Kidney (tissue), 14 donors: ENCODE data around the gene HECA. TPM values are rescaled to one million over a fixed set of nuclear protein-coding genes. Genes with fewer than 3 reads are reported as not detected.

Source experiments
- DNase-seq, 5 donors: peaks; one replicate each; pipeline ENCODE4 v3.0.0-alpha.2; 2013 to 2020
- FAIRE-seq: peaks from 2 replicates; lab custom pipeline; 2012; peaks lifted over from hg19 to GRCh38; lab: Jason Lieb, UNC
- H3K27ac ChIP-seq, 2 donors: one replicate each; pipeline ENCODE4 v1.7.0; 2013; ENCODE audit warnings: low read depth in 2 of 2, low read length in 2 of 2, inconsistent platforms in 1 of 2
- H3K27me3 ChIP-seq: one replicate; pipeline ENCODE4 v1.7.1; 2013; ENCODE audit warnings: low read length, inconsistent platforms; ENCODE audit not compliant: control insufficient read depth, insufficient read depth
- H3K36me3 ChIP-seq, 3 donors: one replicate each; pipeline versions ENCODE4 v1.7.0 to v1.7.1; 2013; ENCODE audit warnings: low read length in 3 of 3, control low read depth in 1 of 3, inconsistent platforms in 1 of 3; ENCODE audit not compliant: insufficient read depth in 3 of 3, control insufficient read depth in 2 of 3
- H3K4me1 ChIP-seq, 3 donors: one replicate each; pipeline versions ENCODE4 v1.7.0 to v1.7.1; 2013; ENCODE audit warnings: low read length in 3 of 3, inconsistent platforms in 1 of 3, low read depth in 1 of 3; ENCODE audit not compliant: control insufficient read depth in 2 of 3, insufficient read depth in 2 of 3
- H3K4me3 ChIP-seq, 3 donors: one replicate each; pipeline versions ENCODE4 v1.7.0 to v1.8.1; 2013; ENCODE audit warnings: low read length in 3 of 3, control low read depth in 1 of 3, inconsistent platforms in 1 of 3
- H3K9ac ChIP-seq, 3 donors: one replicate each; pipeline versions ENCODE4 v1.7.0 to v1.7.1; 2013; ENCODE audit warnings: low read length in 3 of 3, control low read depth in 1 of 3, inconsistent platforms in 1 of 3
- H3K9me3 ChIP-seq, 3 donors: one replicate each; pipeline versions ENCODE4 v1.7.0 to v1.7.1; 2013; ENCODE audit warnings: low read length in 3 of 3, control low read depth in 1 of 3, inconsistent platforms in 1 of 3; ENCODE audit not compliant: control insufficient read depth in 2 of 3, insufficient read depth in 1 of 3
- intact Hi-C: fragments of 100-400 bp; cut with DNase I; formaldehyde crosslinking; loops from one replicate; pipeline ENCODE4 v1.11.1; 2022
- polyA plus RNA-seq: library from polyadenylated mRNA; stranded (reverse); fragments of 350-450 nt; fragmentation: Illumina TruSeq; extraction: RNeasy Lipid Tissue Mini Kit (QIAGEN cat#74804); gene quantifications from one replicate; pipeline ENCODE4 v1.2.3, GENCODE V29; 2014; ENCODE audit warnings: low read depth, low replicate concordance; ENCODE audit not compliant: insufficient read depth
- total RNA-seq: library from RNA; stranded (reverse); fragmentation: NEBNext Ultra II Directional; extraction: Animal tissue kit (Norgen Biotek cat#: 25700); gene quantifications from one replicate; pipeline ENCODE4 v1.2.1, GENCODE V29; 2021
- TF ChIP-seq, protein P1 (sequence below): IDR thresholded peaks from 3 replicates; pipeline ENCODE4 v1.5.1; 2012; ENCODE audit warnings: mild to moderate bottlenecking, moderate library complexity, borderline replicate concordance; ENCODE audit not compliant: insufficient read depth; ENCODE audit errors: extremely low read depth
- donor health status: control.
- donor health status: control.
- donor health status: control.
- donor health status: control.
- donor health status: control.
- donor health status: DM: yes; HTN: yes; CAD: no.
- donor health status: Normal renal cell carcinoma (clear cell type).

The HECA gene
- total and polyA plus RNA-seq, 2 donors from 2014 or later: 5.2 to 22.0 TPM

DNA sequence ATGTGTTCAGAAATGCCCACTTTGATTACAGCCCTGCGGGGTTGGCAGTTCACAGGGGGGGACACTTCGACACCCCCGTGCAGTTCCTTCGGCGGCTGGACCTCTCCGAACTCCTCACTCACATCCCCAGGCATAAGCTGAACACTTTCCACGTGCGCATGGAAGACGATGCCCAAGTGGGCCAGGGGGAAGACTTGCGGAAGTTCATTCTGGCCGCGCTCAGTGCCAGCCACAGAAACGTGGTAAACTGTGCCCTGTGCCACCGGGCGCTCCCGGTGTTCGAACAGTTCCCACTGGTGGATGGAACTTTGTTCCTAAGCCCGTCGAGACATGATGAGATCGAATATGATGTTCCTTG is 32.1 kb downstream of the HECA start:
- Histone ChIP-seq H3K27me3 (no peaks in the 10 kb centered on the region), H3K4me1 (peaks cover 0 to 5% (median 4%) of the 10 kb centered on the region in 3 donors), H3K9me3 (no peaks in the 10 kb centered on the region), H3K27ac (no peak overlapping the region), H3K36me3 (peaks cover 0 to 7% (median 5%) of the 10 kb centered on the region in 3 donors), H3K9ac (no peak overlapping the region), H3K4me3 (no peak overlapping the region)
- no peak for FAIRE-seq
- TF ChIP-seq, protein P1, sequence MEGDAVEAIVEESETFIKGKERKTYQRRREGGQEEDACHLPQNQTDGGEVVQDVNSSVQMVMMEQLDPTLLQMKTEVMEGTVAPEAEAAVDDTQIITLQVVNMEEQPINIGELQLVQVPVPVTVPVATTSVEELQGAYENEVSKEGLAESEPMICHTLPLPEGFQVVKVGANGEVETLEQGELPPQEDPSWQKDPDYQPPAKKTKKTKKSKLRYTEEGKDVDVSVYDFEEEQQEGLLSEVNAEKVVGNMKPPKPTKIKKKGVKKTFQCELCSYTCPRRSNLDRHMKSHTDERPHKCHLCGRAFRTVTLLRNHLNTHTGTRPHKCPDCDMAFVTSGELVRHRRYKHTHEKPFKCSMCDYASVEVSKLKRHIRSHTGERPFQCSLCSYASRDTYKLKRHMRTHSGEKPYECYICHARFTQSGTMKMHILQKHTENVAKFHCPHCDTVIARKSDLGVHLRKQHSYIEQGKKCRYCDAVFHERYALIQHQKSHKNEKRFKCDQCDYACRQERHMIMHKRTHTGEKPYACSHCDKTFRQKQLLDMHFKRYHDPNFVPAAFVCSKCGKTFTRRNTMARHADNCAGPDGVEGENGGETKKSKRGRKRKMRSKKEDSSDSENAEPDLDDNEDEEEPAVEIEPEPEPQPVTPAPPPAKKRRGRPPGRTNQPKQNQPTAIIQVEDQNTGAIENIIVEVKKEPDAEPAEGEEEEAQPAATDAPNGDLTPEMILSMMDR: no peak
- intact Hi-C loops: no loop called here
- no peak for DNase-seq

- Histone ChIP-seq H3K4me1 (no peaks in the 10 kb centered on the region), H3K4me3 (no peak overlapping the region), H3K27me3 (no peaks in the 10 kb centered on the region), H3K9ac (no peak overlapping the region), H3K27ac (no peak overlapping the region), H3K9me3 (no peaks in the 10 kb centered on the region), H3K36me3 (peaks cover 2 to 6% (median 4%) of the 10 kb centered on the region in 3 donors)
- DNase-seq (no peak), FAIRE-seq (no peak)
- TF ChIP-seq, protein P1: no peak
- intact Hi-C loops: no loop called here
Observed at GRCh38 chr6:139172151-139172550, 37.3 kb downstream of the HECA start.

GRCh38 chr6:139172567-139172966 is 37.7 kb downstream of the HECA start:
- intact Hi-C loops: no loop called here
- Histone ChIP-seq H3K4me1 (no peaks in the 10 kb centered on the region), H3K4me3 (no peak overlapping the region), H3K27me3 (no peaks in the 10 kb centered on the region), H3K9ac (no peak overlapping the region), H3K36me3 (peaks cover 0 to 8% (median 2%) of the 10 kb centered on the region in 3 donors), H3K27ac (no peak overlapping the region), H3K9me3 (no peaks in the 10 kb centered on the region)
- FAIRE-seq: no peak
- DNase-seq: no peak
- TF ChIP-seq, protein P1: no peak

- DNase-seq: no peak
- Histone ChIP-seq H3K36me3 (peaks cover 0 to 8% (median 2%) of the 10 kb centered on the region in 3 donors), H3K9me3 (no peaks in the 10 kb centered on the region), H3K4me1 (no peaks in the 10 kb centered on the region), H3K4me3 (no peak overlapping the region), H3K27me3 (no peaks in the 10 kb centered on the region), H3K9ac (no peak overlapping the region), H3K27ac (no peak overlapping the region)
- intact Hi-C loops: no loop called here
- no peak for FAIRE-seq
- TF ChIP-seq, protein P1: no peak
Observed at GRCh38 chr6:139173172-139173571, 38.3 kb downstream of the HECA start.
